ENCODE results near the gene IARS2. TPM values are rescaled to one million over a fixed set of nuclear protein-coding genes. Genes with fewer than 3 reads are reported as not detected.

Gene IARS2
- total RNA-seq, 1 experiment from 2014 or later, result 73.9 TPM

GRCh38 chr1:220188538-220188937 is 94.6 kb downstream of the IARS2 start:
- no peaks in the 10 kb centered on the region for H3K27me3 Mint-ChIP-seq (ENCODE audit: low read depth)
- TF ChIP-seq ZNF396 (CRISPR knock-in tag; IDR thresholded peaks at IDR 0.05; ENCODE audit: borderline replicate concordance), result no peak
- H3K27ac Mint-ChIP-seq, result no peak overlapping the region
- no peak for DNase-seq (ENCODE audit: low spot score)
- no peaks in the 10 kb centered on the region for H3K9me3 Mint-ChIP-seq
- ChIA-PET POLR2A (no interaction called here), CTCF (no interaction called here)
- no peak for ATAC-seq
- H3K4me3 Mint-ChIP-seq, result no peak overlapping the region
- H3K4me1 Mint-ChIP-seq, result no peaks in the 10 kb centered on the region
- peaks cover 37% of the 10 kb centered on the region for H3K36me3 Mint-ChIP-seq

- DNase-seq (ENCODE audit: low spot score), result no peak
- ATAC-seq, result no peak
- Mint-ChIP-seq H3K4me1 (no peaks in the 10 kb centered on the region), H3K4me3 (no peak overlapping the region), H3K27me3 (ENCODE audit: low read depth) (no peaks in the 10 kb centered on the region), H3K36me3 (peaks cover 41% of the 10 kb centered on the region), H3K9me3 (no peaks in the 10 kb centered on the region), H3K27ac (no peak overlapping the region)
- ChIA-PET POLR2A (no interaction called here), CTCF (interaction anchor here (0.6 to 1.1 kb wide), 14 partner anchors 27 to 620 kb away, joined by 3 to 5 read pairs (median 3); no protein-coding TSS in a partner anchor)
- no peak for TF ChIP-seq E2F1 (CRISPR knock-in tag; IDR thresholded peaks at IDR 0.05)
- no peak for TF ChIP-seq CTCF (IDR thresholded peaks at IDR 0.05)
- no peak for TF ChIP-seq ETV6 (CRISPR knock-in tag; IDR thresholded peaks at IDR 0.05)
- TF ChIP-seq ZNF263 (CRISPR knock-in tag; IDR thresholded peaks at IDR 0.05; ENCODE audit: low read depth), result no peak
- TF ChIP-seq ZNF512 (CRISPR knock-in tag; IDR thresholded peaks at IDR 0.05; ENCODE audit: borderline replicate concordance), result no peak
- no peak for TF ChIP-seq JAZF1 (CRISPR knock-in tag; IDR thresholded peaks at IDR 0.05)
- TF ChIP-seq NFATC4 (CRISPR knock-in tag; IDR thresholded peaks at IDR 0.05), result no peak
- no peak for TF ChIP-seq CREM (CRISPR knock-in tag; IDR thresholded peaks at IDR 0.05)
- no peak for TF ChIP-seq ARID4B (CRISPR knock-in tag; IDR thresholded peaks at IDR 0.05; ENCODE audit: borderline replicate concordance)
- no peak for TF ChIP-seq IRF2 (CRISPR knock-in tag; IDR thresholded peaks at IDR 0.05; ENCODE audit: borderline replicate concordance, low read depth)
- no peak for TF ChIP-seq ZNF232 (CRISPR knock-in tag; IDR thresholded peaks at IDR 0.05)
- TF ChIP-seq IRF1 (CRISPR knock-in tag; IDR thresholded peaks at IDR 0.05), result no peak
- TF ChIP-seq ELF4 (CRISPR knock-in tag; IDR thresholded peaks at IDR 0.05; ENCODE audit: low read depth), result no peak
- TF ChIP-seq TEAD1 (CRISPR knock-in tag; IDR thresholded peaks at IDR 0.05), result no peak
- no peak for TF ChIP-seq ATF1 (CRISPR knock-in tag; IDR thresholded peaks at IDR 0.05)
These were observed 95.9 kb downstream of the IARS2 start for GRCh38 chr1:220189750-220190347.

Data from WTC11 (cell line).